ENCODE measurements around the gene CD2AP. TPM values are rescaled to one million over a fixed set of nuclear protein-coding genes. Genes with fewer than 3 reads are reported as not detected.

CD2AP gene
- total and polyA plus RNA-seq, 9 of the 15 experiments (the other 6 are each of a cell fraction or from before 2014, with no cell fraction given): 9.4 to 69.7 (median 38.7) TPM

Small RNA genes lying within 50 kb of the gene (small RNA-seq; reads per million reads assigned to genes)
- gene RF00019: not detected

Other genes starting within 250 kb of the CD2AP start
- 2.2 and 3.0 TPM in 2 replicates for gene TNFRSF21, start 167.9 kb upstream of the CD2AP start, total RNA-seq (2014; rRNA removed)
- gene TNFRSF21, start 167.9 kb upstream of the CD2AP start, total RNA-seq (2014; rRNA removed; fragmentation: Illumina TruSeq; extraction: Trizol): 2.7 and 3.2 TPM in 2 replicates
- gene TNFRSF21, start 167.9 kb upstream of the CD2AP start, total RNA-seq (2015; rRNA removed; fragmentation: Illumina TruSeq; extraction: Trizol): 2.9 and 3.0 TPM in 2 replicates
- 5.5 and 5.7 TPM in 2 replicates for gene TNFRSF21, start 167.9 kb upstream of the CD2AP start, total RNA-seq (2021)
- gene TNFRSF21, start 167.9 kb upstream of the CD2AP start, polyA plus RNA-seq (2011; rRNA removed): 1.3 and 2.2 TPM in 2 replicates
- gene TNFRSF21, start 167.9 kb upstream of the CD2AP start, polyA plus RNA-seq (2014; fragmentation: Illumina TruSeq; extraction: Trizol): 3.9 and 4.8 TPM in 2 replicates
- under 1 TPM; 0.63 to 0.67 TPM for gene TNFRSF21, start 167.9 kb upstream of the CD2AP start, polyA plus RNA-seq (2014; fragmentation: Nextera tagmentation; extraction: Ambion mirVana)
- 1.4 and 2.0 TPM in 2 replicates for gene TNFRSF21, start 167.9 kb upstream of the CD2AP start, polyA plus RNA-seq (2014; rRNA removed)
- gene ADGRF4, start 220.8 kb downstream of the CD2AP start, total RNA-seq (2014; rRNA removed): not detected in 2 replicates
- gene ADGRF4, start 220.8 kb downstream of the CD2AP start, total RNA-seq (2014; rRNA removed; fragmentation: Illumina TruSeq; extraction: Trizol): not detected in 2 replicates
- not detected in 2 replicates for gene ADGRF4, start 220.8 kb downstream of the CD2AP start, total RNA-seq (2015; rRNA removed; fragmentation: Illumina TruSeq; extraction: Trizol)
- not detected in 2 replicates for gene ADGRF4, start 220.8 kb downstream of the CD2AP start, total RNA-seq (2021)
- not detected in 2 replicates for gene ADGRF4, start 220.8 kb downstream of the CD2AP start, polyA plus RNA-seq (2011; rRNA removed)
- gene ADGRF4, start 220.8 kb downstream of the CD2AP start, polyA plus RNA-seq (2014; fragmentation: Illumina TruSeq; extraction: Trizol): not detected in 2 replicates
- not detected for gene ADGRF4, start 220.8 kb downstream of the CD2AP start, polyA plus RNA-seq (2014; fragmentation: Nextera tagmentation; extraction: Ambion mirVana)
- not detected in 2 replicates for gene ADGRF4, start 220.8 kb downstream of the CD2AP start, polyA plus RNA-seq (2014; rRNA removed)